ENCODE measurements around the gene IL18BP.

IL18BP gene

GRCh38 chr11:72013765-72014711 is 15.3 kb downstream of the IL18BP start:
- no peak for DNase-seq

GRCh38 chr11:72014761-72015320 is 16.1 kb downstream of the IL18BP start:
- no peak for DNase-seq

GRCh38 chr11:72015511-72016061 is 16.9 kb downstream of the IL18BP start:
- DNase-seq, result no peak

GRCh38 chr11:72018171-72018570 is 19.5 kb downstream of the IL18BP start:
- no peak for DNase-seq

- no peak for DNase-seq
These were observed 24.6 kb downstream of the IL18BP start for GRCh38 chr11:72023335-72023734.

- DNase-seq, result no peak
These were observed 25.5 kb downstream of the IL18BP start for GRCh38 chr11:72024069-72024754.

- no peak for DNase-seq
These were observed 27.4 kb downstream of the IL18BP start for GRCh38 chr11:72026090-72026489.

- DNase-seq, result no peak
These were observed 31.9 kb downstream of the IL18BP start for GRCh38 chr11:72030472-72031045.

GRCh38 chr11:72036687-72037086 is 38.0 kb downstream of the IL18BP start:
- no peak for DNase-seq

- no peak for DNase-seq
These were observed 39.0 kb downstream of the IL18BP start for GRCh38 chr11:72037554-72038311.

GRCh38 chr11:72038491-72038890 is 39.8 kb downstream of the IL18BP start:
- no peak for DNase-seq

- DNase-seq, result no peak
These were observed 40.5 kb downstream of the IL18BP start for GRCh38 chr11:72039031-72039855.

- no peak for DNase-seq
These were observed 41.2 kb downstream of the IL18BP start for GRCh38 chr11:72039856-72040401.

- DNase-seq, result peak in 3 of 4 experiments; percentile 42 to 68 (median 67)
These were observed 42.0 kb downstream of the IL18BP start for GRCh38 chr11:72040491-72041363.

GRCh38 chr11:72041364-72042063 is 42.8 kb downstream of the IL18BP start:
- DNase-seq, result peak in 2 of 4 experiments; percentile 43 to 49

- DNase-seq, result no peak
These were observed 43.5 kb downstream of the IL18BP start for GRCh38 chr11:72042064-72042745.

GRCh38 chr11:72045849-72046248 is 47.1 kb downstream of the IL18BP start:
- no peak for DNase-seq

GRCh38 chr11:72048766-72049460 is 50.2 kb downstream of the IL18BP start:
- DNase-seq, result no peak

All from activated naive CD4-positive, alpha-beta T cell (primary cell).